BJ (cell line): Measurements from ENCODE around the gene SCUBE3. TPM values are rescaled to one million over a fixed set of nuclear protein-coding genes. Genes with fewer than 3 reads are reported as not detected.

ENCODE experiments used
- CTCF ChIA-PET: fragments of 350-600 bp; formaldehyde crosslinking; extraction: SDS; loops from one replicate; lab custom pipeline; 2021; ENCODE audit warnings: antibody characterized with exemption, inconsistent platforms; lab: Yijun Ruan, JAX
- POLR2A ChIA-PET: fragments of 300-600 bp; sonication (Branson Sonifier 250); formaldehyde crosslinking; extraction: SDS; loops from one replicate; lab custom pipeline; 2021; ENCODE audit warnings: antibody characterized with exemption; lab: Charles Lee
- DNase-seq: peaks from one replicate; pipeline ENCODE4 v3.0.0-alpha.2; 2011; ENCODE audit warnings: low read depth
- H3K27me3 ChIP-seq: 2 replicates; pipeline ENCODE4 v1.6.0; 2011; ENCODE audit warnings: low read length; ENCODE audit not compliant: control insufficient read depth, insufficient read depth
- H3K36me3 ChIP-seq: 2 replicates; pipeline ENCODE4 v1.5.1; 2011; ENCODE audit warnings: low read length; ENCODE audit not compliant: control insufficient read depth, insufficient read depth
- H3K4me3 ChIP-seq: 2 replicates; pipeline ENCODE4 v1.5.1; 2011; ENCODE audit warnings: low read depth, mild to moderate bottlenecking, control low read depth, low read length
- polyA plus RNA-seq: library from polyadenylated mRNA; depleted of rRNA; stranded (reverse); fragments of >200 nt; gene quantifications from 2 replicates; pipeline ENCODE4 v1.2.3, GENCODE V29; 2011
- TF ChIP-seq, protein P1 (sequence below): IDR thresholded peaks from 2 replicates; pipeline ENCODE4 v1.5.1; 2011; ENCODE audit warnings: low read depth, mild to moderate bottlenecking, control low read depth, inconsistent platforms, low read length, moderate library complexity; ENCODE audit not compliant: insufficient read depth

The SCUBE3 gene
- polyA plus RNA-seq, 1 experiment = 13.1 TPM

DNA sequence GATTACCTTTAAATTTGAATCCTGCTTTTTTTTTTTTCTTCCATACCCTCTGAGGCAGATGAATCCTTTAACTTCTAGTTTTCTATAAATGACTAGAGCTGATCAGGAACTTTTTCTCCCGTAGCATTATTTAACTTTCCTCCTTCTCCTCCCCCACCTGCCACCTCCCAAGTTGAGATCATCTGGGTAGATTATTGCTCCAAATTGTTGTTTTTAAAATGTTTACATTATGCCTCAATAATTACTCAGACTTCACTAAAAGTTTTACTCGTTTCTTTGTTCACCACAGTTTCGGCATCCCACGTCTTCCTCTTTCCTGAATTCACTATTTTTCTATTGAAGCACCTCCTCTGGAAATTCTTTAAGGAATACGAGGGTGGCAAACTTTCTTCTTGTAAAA is 16.6 kb upstream of the SCUBE3 start:
- ChIA-PET POLR2A (no interaction called here), CTCF (interaction anchor here (2.1 to 13.8 kb wide), 3 partner anchors 8 to 210 kb away, joined by 7 to 220 read pairs (median 10); no protein-coding TSS in a partner anchor)
- no peak for DNase-seq
- Histone ChIP-seq H3K4me3 (no peak overlapping the region), H3K27me3 (no peaks in the 10 kb centered on the region), H3K36me3 (no peaks in the 10 kb centered on the region)
- TF ChIP-seq, protein P1, sequence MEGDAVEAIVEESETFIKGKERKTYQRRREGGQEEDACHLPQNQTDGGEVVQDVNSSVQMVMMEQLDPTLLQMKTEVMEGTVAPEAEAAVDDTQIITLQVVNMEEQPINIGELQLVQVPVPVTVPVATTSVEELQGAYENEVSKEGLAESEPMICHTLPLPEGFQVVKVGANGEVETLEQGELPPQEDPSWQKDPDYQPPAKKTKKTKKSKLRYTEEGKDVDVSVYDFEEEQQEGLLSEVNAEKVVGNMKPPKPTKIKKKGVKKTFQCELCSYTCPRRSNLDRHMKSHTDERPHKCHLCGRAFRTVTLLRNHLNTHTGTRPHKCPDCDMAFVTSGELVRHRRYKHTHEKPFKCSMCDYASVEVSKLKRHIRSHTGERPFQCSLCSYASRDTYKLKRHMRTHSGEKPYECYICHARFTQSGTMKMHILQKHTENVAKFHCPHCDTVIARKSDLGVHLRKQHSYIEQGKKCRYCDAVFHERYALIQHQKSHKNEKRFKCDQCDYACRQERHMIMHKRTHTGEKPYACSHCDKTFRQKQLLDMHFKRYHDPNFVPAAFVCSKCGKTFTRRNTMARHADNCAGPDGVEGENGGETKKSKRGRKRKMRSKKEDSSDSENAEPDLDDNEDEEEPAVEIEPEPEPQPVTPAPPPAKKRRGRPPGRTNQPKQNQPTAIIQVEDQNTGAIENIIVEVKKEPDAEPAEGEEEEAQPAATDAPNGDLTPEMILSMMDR = no peak

DNA sequence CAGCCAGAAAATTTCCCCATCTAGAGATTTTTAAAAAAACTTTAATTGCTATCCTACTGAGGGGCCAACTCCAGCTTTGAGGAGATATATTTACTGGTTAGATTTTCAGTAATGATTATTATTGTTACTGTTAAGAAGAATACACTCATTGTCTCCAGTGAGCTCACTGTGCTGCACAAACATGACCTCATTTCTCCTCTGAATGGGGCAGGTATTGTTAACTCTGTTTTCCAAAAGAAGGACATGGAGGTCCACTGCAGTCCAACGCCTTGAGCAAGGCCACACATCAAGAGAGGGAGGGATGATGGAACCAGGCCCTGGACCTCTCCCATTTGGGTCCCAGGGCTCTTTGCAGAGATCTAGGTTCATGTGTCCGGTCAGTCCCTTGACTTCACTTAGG is 13.9 kb upstream of the SCUBE3 start:
- H3K36me3 ChIP-seq = no peaks in the 10 kb centered on the region
- no peak for DNase-seq
- ChIA-PET CTCF (interaction anchor here (1.4 to 13.8 kb wide), 4 partner anchors 9 to 213 kb away, joined by 5 to 220 read pairs (median 8); no protein-coding TSS in a partner anchor), POLR2A (no interaction called here)
- TF ChIP-seq, protein P1 = no peak
- H3K4me3 ChIP-seq = no peak overlapping the region
- no peaks in the 10 kb centered on the region for H3K27me3 ChIP-seq

DNA sequence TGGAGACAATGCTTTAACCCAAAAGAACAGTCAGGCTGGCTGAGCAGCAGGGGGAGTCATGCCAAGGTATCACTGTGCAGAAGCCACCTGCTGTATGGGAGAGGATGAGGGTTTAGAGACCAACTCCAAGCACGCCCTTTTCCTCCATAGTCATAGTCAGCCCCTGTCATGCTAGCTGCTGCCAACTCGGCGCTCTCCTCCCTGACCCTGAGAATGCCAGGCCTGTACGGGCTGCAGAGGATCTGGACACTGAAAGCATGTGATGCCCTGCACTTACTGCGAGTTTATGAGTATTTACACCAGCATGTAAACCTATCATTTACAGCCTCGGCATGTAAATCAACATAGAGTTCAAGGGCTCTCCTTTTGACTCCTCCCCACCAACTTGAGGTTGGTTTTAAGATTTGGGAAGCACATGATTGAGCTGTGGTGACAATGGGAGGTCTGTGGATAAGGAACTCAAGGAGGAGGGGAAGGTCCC is 11.7 kb upstream of the SCUBE3 start:
- ChIA-PET POLR2A (interaction anchor here (0.9 kb wide), 1 partner anchor 21 kb away, joined by 3 read pairs; no protein-coding TSS in a partner anchor), CTCF (interaction anchor here (4.8 to 13.8 kb wide), 2 partner anchors 54 to 216 kb away, joined by 30 to 220 read pairs; no protein-coding TSS in a partner anchor)
- no peak overlapping the region for H3K4me3 ChIP-seq
- H3K36me3 ChIP-seq = no peaks in the 10 kb centered on the region
- no peak for DNase-seq
- TF ChIP-seq, protein P1 = no peak
- H3K27me3 ChIP-seq = no peaks in the 10 kb centered on the region

DNA sequence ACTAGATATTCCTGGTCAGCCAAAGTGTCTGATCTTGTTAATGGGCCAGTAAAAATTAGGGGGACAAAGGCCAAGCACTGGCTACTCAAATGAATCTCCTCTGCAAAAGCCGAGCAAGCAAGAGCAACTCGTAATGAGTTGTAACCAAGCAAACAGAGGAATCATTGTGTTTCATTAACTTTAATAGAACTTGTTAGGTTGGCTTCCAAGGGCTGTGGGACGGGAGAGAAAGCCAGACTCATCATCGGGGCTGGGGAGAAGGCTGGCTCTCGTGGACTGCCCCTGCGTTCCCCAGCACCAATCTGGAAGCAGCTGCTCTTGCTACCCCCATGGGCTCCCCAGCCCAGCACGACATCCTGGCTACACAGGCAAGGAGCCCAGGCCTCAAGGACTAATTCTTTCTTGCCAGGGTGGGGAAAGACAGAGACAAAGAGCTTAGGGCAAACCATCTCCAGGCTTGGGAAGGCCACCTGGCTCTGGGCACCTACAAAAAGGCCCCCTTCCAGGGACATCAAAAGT is 10.5 kb upstream of the SCUBE3 start:
- H3K36me3 ChIP-seq = no peaks in the 10 kb centered on the region
- DNase-seq = no peak
- no peak overlapping the region for H3K4me3 ChIP-seq
- ChIA-PET CTCF (interaction anchor here (0.8 to 13.8 kb wide), 9 partner anchors 8 to 220 kb away, joined by 4 to 220 read pairs (median 25); partner anchors contain the start of gene SCUBE3), POLR2A (no interaction called here)
- no peaks in the 10 kb centered on the region for H3K27me3 ChIP-seq
- TF ChIP-seq, protein P1 = no peak

DNA sequence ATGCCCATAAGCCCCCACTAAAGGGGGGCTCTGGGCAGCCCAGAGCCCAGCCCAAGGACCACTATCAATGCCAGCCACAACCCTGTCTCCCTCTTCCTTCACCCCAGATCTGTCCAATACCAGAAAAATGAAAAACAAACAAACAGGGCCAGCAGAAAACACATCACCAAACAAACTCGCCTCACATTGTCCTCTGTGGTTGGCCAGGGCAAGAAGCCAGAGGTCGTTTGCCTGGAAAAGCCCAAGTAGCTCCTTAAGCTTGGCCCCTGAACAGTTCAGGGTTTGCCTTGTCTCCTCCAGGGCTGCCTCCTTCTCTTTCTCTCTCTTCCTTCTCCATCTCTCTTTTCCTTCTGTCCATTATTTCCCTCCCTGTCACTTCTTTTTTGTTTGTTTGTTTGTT is 10.1 kb upstream of the SCUBE3 start:
- DNase-seq = no peak
- Histone ChIP-seq H3K27me3 (no peaks in the 10 kb centered on the region), H3K4me3 (no peak overlapping the region), H3K36me3 (no peaks in the 10 kb centered on the region)
- ChIA-PET POLR2A (no interaction called here), CTCF (interaction anchor here (0.8 to 13.8 kb wide), 14 partner anchors 9 to 220 kb away, joined by 3 to 220 read pairs (median 8); partner anchors contain the start of gene SCUBE3)
- TF ChIP-seq, protein P1 = no peak
